H9 (cell line): ENCODE results near the gene C19orf81. TPM values are rescaled to one million over a fixed set of nuclear protein-coding genes. Genes with fewer than 3 reads are reported as not detected.

Experiments
- DNase-seq: peaks from one replicate; pipeline ENCODE4 v3.0.0-alpha.2; 2017
- H2AFZ ChIP-seq: one replicate; pipeline ENCODE4 v1.6.1; 2013; ENCODE audit warnings: mild to moderate bottlenecking, low read length, control low read depth, moderate library complexity
- H2AK5ac ChIP-seq: 2 replicates; pipeline ENCODE4 v1.6.1; 2013; ENCODE audit warnings: low read length, control low read depth, mixed read lengths; ENCODE audit not compliant: insufficient read length
- H2BK120ac ChIP-seq: one replicate; pipeline ENCODE4 v1.6.1; 2013; ENCODE audit warnings: low read depth, mild to moderate bottlenecking, low read length, control low read depth, inconsistent platforms; ENCODE audit not compliant: poor library complexity, severe bottlenecking
- H2BK12ac ChIP-seq: 2 replicates; pipeline ENCODE4 v1.6.1; 2013; ENCODE audit warnings: low read length, control low read depth, mixed read lengths, low read depth; ENCODE audit not compliant: insufficient read length
- H2BK15ac ChIP-seq: 2 replicates; pipeline ENCODE4 v1.6.1; 2013; ENCODE audit warnings: low read depth, low read length, control low read depth
- H2BK20ac ChIP-seq: one replicate; pipeline ENCODE4 v1.6.1; 2013; ENCODE audit warnings: low read depth, mild to moderate bottlenecking, low read length, control low read depth, inconsistent platforms; ENCODE audit not compliant: poor library complexity, severe bottlenecking
- H2BK5ac ChIP-seq: 2 replicates; pipeline ENCODE4 v1.6.1; 2013; ENCODE audit warnings: low read length, control low read depth, mixed read lengths; ENCODE audit not compliant: insufficient read length
- H3K14ac ChIP-seq: 2 replicates; pipeline ENCODE4 v1.6.1; 2013; ENCODE audit warnings: low read length, control low read depth; ENCODE audit not compliant: insufficient read depth
- H3K18ac ChIP-seq: 2 replicates; pipeline ENCODE4 v1.6.1; 2013; ENCODE audit warnings: low read depth, mild to moderate bottlenecking, mixed read lengths, low read length, control low read depth; ENCODE audit not compliant: insufficient read length
- H3K23ac ChIP-seq: 2 replicates; pipeline ENCODE4 v1.6.1; 2013; ENCODE audit warnings: low read length, control low read depth, mixed read lengths, low read depth; ENCODE audit not compliant: insufficient read length
- H3K23me2 ChIP-seq: 2 replicates; pipeline ENCODE4 v1.6.1; 2013; ENCODE audit warnings: low read depth, mild to moderate bottlenecking, mixed read lengths, low read length, control low read depth; ENCODE audit not compliant: insufficient read length, poor library complexity, severe bottlenecking
- H3K27ac ChIP-seq: 2 replicates; pipeline ENCODE4 v1.5.1; 2013; ENCODE audit warnings: low read length, control low read depth, mixed read lengths, low read depth; ENCODE audit not compliant: insufficient read length
- H3K27me3 ChIP-seq: 2 replicates; pipeline ENCODE4 v1.6.1; 2013; ENCODE audit warnings: low read length, control low read depth, inconsistent platforms; ENCODE audit not compliant: insufficient read depth
- H3K4ac ChIP-seq: 2 replicates; pipeline ENCODE4 v1.6.1; 2013; ENCODE audit warnings: low read depth, mild to moderate bottlenecking, control low read depth, inconsistent platforms, low read length, moderate library complexity
- H3K4me1 ChIP-seq: 2 replicates; pipeline ENCODE4 v1.6.1; 2013; ENCODE audit warnings: low read length, control low read depth, inconsistent platforms; ENCODE audit not compliant: insufficient read depth
- H3K4me2 ChIP-seq: 2 replicates; pipeline ENCODE4 v1.6.1; 2013; ENCODE audit warnings: low read length, control low read depth, mixed read lengths; ENCODE audit not compliant: insufficient read length, insufficient read depth
- H3K56ac ChIP-seq: 2 replicates; pipeline ENCODE4 v1.6.1; 2013; ENCODE audit warnings: low read depth, mild to moderate bottlenecking, mixed read lengths, low read length, control low read depth; ENCODE audit not compliant: insufficient read length
- H3K79me1 ChIP-seq: 2 replicates; pipeline ENCODE4 v1.6.1; 2013; ENCODE audit warnings: low read depth, mild to moderate bottlenecking, moderate library complexity, low read length, control low read depth, inconsistent platforms; ENCODE audit not compliant: insufficient read depth, poor library complexity, severe bottlenecking
- H3K79me2 ChIP-seq: 2 replicates; pipeline ENCODE4 v1.6.1; 2013; ENCODE audit warnings: low read length, control low read depth, inconsistent platforms; ENCODE audit not compliant: insufficient read depth
- H3K9ac ChIP-seq: 2 replicates; pipeline ENCODE4 v1.6.1; 2013; ENCODE audit warnings: low read length, control low read depth, mixed read lengths; ENCODE audit not compliant: insufficient read length; ENCODE audit errors: extremely low read depth
- H3K9me3 ChIP-seq: one replicate; pipeline ENCODE4 v1.6.1; 2013; ENCODE audit warnings: low read depth, low read length, inconsistent platforms; ENCODE audit not compliant: control insufficient read depth
- H3T11ph ChIP-seq: one replicate; pipeline ENCODE4 v1.6.1; 2013; ENCODE audit warnings: mild to moderate bottlenecking, low read length, control low read depth, inconsistent platforms
- H4K20me1 ChIP-seq: one replicate; pipeline ENCODE4 v1.6.1; 2013; ENCODE audit not compliant: control insufficient read depth, insufficient read length, insufficient read depth
- H4K5ac ChIP-seq: 2 replicates; pipeline ENCODE4 v1.6.1; 2013; ENCODE audit warnings: low read depth, mild to moderate bottlenecking, mixed read lengths, low read length, control low read depth; ENCODE audit not compliant: insufficient read length
- H4K8ac ChIP-seq: replicated peaks from 2 replicates; pipeline ENCODE4 v1.6.1; 2013; ENCODE audit warnings: low read length, control low read depth, mixed read lengths, low read depth; ENCODE audit not compliant: insufficient read length
- H4K91ac ChIP-seq: 2 replicates; pipeline ENCODE4 v1.6.1; 2013; ENCODE audit warnings: low read depth, mild to moderate bottlenecking, moderate library complexity, mixed read lengths, low read length, control low read depth; ENCODE audit not compliant: insufficient read length
- H3K27ac Mint-ChIP-seq, 3 experiments: 2 replicates in 2 of 3; 3 replicates in 1 of 3; pipeline ENCODE4 v1.8.0; 2020 to 2021; ENCODE audit warnings: mixed read lengths in 3 of 3, mild to moderate bottlenecking in 1 of 3, moderate library complexity in 1 of 3
- H3K27me3 Mint-ChIP-seq: 2 replicates; pipeline ENCODE4 v1.8.0; 2021; ENCODE audit warnings: low read depth, mild to moderate bottlenecking, moderate library complexity, mixed read lengths
- H3K36me3 Mint-ChIP-seq, 3 experiments: 2 replicates in 2 of 3; 3 replicates in 1 of 3; pipeline ENCODE4 v1.8.0; 2020 to 2021; ENCODE audit warnings: low read depth in 3 of 3, mixed read lengths in 3 of 3; ENCODE audit not compliant: insufficient read depth in 1 of 3
- H3K4me1 Mint-ChIP-seq, 2 experiments: 2 replicates each; pipeline ENCODE4 v1.8.0; 2020; ENCODE audit warnings: mixed read lengths in 2 of 2
- H3K4me3 Mint-ChIP-seq, 2 experiments: 2 replicates in 1 of 2; 3 replicates in 1 of 2; pipeline ENCODE4 v1.8.0; 2020 to 2021; ENCODE audit warnings: mild to moderate bottlenecking in 2 of 2, mixed read lengths in 2 of 2, moderate library complexity in 1 of 2
- H3K9me3 Mint-ChIP-seq, 2 experiments: 2 replicates in 1 of 2; 3 replicates in 1 of 2; pipeline ENCODE4 v1.8.0; 2020; ENCODE audit warnings: mild to moderate bottlenecking in 2 of 2, mixed read lengths in 2 of 2, moderate library complexity in 1 of 2
- WGBS: extraction: QIAGEN DNeasy Blood & Tissue Kit; methylation state at CpG from one replicate; pipeline ENCODE4 v1.1.7; 2013; ENCODE audit warnings: missing lambda C conversion rate, low lambda C conversion rate, mixed read lengths; ENCODE audit not compliant: insufficient read length; ENCODE audit errors: extremely low coverage; 5-methylcytosine and 5-hydroxymethylcytosine counted together
- total RNA-seq: library from RNA; stranded (reverse); gene quantifications from 2 replicates; pipeline ENCODE4 v1.2.1, GENCODE V29; 2021
- TF ChIP-seq, protein P1 (sequence below): fragments of 200-600 bp; sonication (generic); conservative IDR thresholded peaks from 3 replicates; pipeline ENCODE4 v1.8.0; 2021; ENCODE audit warnings: antibody characterized with exemption, mild to moderate bottlenecking

The C19orf81 gene
- total RNA-seq, 1 experiment from 2014 or later, result 11.0 TPM

DNA sequence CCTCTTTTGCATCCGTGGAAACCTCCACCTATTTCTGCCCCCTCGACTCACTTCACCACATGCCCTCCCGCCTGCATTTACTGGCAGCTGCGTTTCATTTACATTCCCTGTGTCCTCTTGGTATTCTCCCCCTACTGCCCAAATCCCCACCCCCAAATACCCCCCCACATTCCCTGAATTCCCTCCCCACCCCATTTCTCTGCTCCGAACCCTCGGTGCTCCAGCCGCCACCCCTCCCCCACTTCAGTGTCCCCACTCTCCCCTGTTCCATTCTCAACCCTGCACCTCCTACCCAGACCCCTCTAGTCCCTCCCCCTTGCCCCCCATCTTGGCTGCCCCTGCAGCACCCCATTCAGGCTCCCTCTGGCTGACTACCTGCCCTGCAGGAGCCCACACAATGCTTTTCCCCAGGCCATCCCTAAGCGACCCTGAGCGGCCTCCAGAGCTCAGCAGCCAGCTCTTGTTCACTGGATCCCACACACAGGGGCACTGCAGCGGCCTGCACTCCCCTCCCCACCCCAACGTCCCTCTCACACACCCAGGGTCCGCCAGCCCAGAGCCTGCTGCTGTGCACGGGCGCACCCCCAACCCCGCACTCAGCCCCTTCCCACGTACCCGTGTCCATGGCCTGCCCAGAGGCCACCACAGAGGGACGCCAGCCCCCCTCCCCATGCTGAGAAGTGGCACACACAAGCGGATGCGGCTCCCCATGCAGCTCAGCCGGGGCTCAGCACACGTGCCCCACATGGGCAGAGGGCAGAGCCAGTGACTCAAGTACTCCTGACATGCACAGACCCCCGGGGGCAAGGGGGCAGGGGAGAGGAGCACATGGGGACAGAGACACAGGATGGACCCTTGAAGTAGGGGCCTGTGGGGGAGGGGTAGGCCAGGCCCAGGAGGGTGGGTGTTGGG is 44.1 kb downstream of the C19orf81 start:
- Histone ChIP-seq H3K27me3 (peaks cover 31% of the 10 kb centered on the region; the same call in 1 of the 2 replicates), H3K79me1 (no peaks in the 10 kb centered on the region), H3K18ac (no peak overlapping the region), H2BK12ac (no peak overlapping the region), H3K9ac (no peak overlapping the region), H3T11ph (no peak overlapping the region), H3K56ac (no peak overlapping the region), H3K4ac (no peak overlapping the region), H2BK120ac (no peak overlapping the region), H2AK5ac (no peak overlapping the region), H2BK15ac (no peak overlapping the region), H4K8ac (no peak overlapping the region), H3K23ac (no peak overlapping the region), H3K4me1 (peaks cover 3% of the 10 kb centered on the region; the same call in 1 of the 2 replicates), H3K4me2 (peak overlapping the region; percentile 9), H2BK5ac (no peak overlapping the region), H4K5ac (no peak overlapping the region), H3K23me2 (peaks cover 9% of the 10 kb centered on the region), H3K14ac (no peak overlapping the region), H3K9me3 (no peaks in the 10 kb centered on the region), H2AFZ (no peak overlapping the region), H4K20me1 (peaks cover 2% of the 10 kb centered on the region), H3K27ac (no peak overlapping the region), H4K91ac (no peak overlapping the region), H3K79me2 (no peaks in the 10 kb centered on the region), H2BK20ac (no peak overlapping the region)
- Mint-ChIP-seq H3K27me3 (peaks cover 93% of the 10 kb centered on the region), H3K4me3 (peak overlapping the region in 1 of 2 experiments; percentile 86; a peak in 4 of 5 replicates), H3K9me3 (no peaks in the 10 kb centered on the region), H3K27ac (peak overlapping the region in 1 of 3 experiments; percentile 60; a peak in 1 of 7 replicates), H3K36me3 (no peaks in the 10 kb centered on the region), H3K4me1 (peaks cover 3 to 29% of the 10 kb centered on the region in 2 experiments)
- TF ChIP-seq, protein P1, sequence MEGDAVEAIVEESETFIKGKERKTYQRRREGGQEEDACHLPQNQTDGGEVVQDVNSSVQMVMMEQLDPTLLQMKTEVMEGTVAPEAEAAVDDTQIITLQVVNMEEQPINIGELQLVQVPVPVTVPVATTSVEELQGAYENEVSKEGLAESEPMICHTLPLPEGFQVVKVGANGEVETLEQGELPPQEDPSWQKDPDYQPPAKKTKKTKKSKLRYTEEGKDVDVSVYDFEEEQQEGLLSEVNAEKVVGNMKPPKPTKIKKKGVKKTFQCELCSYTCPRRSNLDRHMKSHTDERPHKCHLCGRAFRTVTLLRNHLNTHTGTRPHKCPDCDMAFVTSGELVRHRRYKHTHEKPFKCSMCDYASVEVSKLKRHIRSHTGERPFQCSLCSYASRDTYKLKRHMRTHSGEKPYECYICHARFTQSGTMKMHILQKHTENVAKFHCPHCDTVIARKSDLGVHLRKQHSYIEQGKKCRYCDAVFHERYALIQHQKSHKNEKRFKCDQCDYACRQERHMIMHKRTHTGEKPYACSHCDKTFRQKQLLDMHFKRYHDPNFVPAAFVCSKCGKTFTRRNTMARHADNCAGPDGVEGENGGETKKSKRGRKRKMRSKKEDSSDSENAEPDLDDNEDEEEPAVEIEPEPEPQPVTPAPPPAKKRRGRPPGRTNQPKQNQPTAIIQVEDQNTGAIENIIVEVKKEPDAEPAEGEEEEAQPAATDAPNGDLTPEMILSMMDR, result no peak
- no peak for DNase-seq
- no CpG with 5 or more reads among the region's 23 CpGs for WGBS
